HCT116 (cell line): Measurements from ENCODE around the gene GIN1. TPM values are rescaled to one million over a fixed set of nuclear protein-coding genes. Genes with fewer than 3 reads are reported as not detected.

Experiments
- ATAC-seq: fragments of 200-7000 bp; cut with Tn5 transposase; 2 replicates; pipeline ENCODE4 v1.9.1; 2020; ENCODE audit warnings: mild to moderate bottlenecking, moderate library complexity
- BruUV-seq: library from RNA; stranded (reverse); fragments of 400-500 nt; replicated peaks from 2 replicates; lab custom pipeline; 2021; lab: Mats Ljungman, UMichigan
- CTCF ChIA-PET: fragments of 300-600 bp; sonication (Branson Sonifier 250); formaldehyde crosslinking; loops from one replicate; lab custom pipeline; 2021; ENCODE audit warnings: antibody characterized with exemption; lab: Charles Lee
- POLR2A ChIA-PET: fragments of 300-600, 350-600 bp; sonication (Branson Sonifier 250); formaldehyde crosslinking; loops from one replicate; lab custom pipeline; 2021; ENCODE audit warnings: antibody characterized with exemption; lab: Charles Lee
- RAD21 ChIA-PET, 2 experiments: fragments of 300-600 bp; sonication (Branson Sonifier 250); formaldehyde crosslinking; loops; one replicate each; lab custom pipeline; 2023; ENCODE audit warnings: low total read pairs in 2 of 2; ENCODE audit not compliant: uncharacterized antibody in 2 of 2, unreplicated experiment in 2 of 2, low non-redundant PET in 1 of 2; lab: Charles Lee
- DNase-seq: peaks from one replicate; pipeline ENCODE4 v3.0.0-alpha.2; 2010; ENCODE audit warnings: low read depth, low spot score
- H2AFZ ChIP-seq: fragments of 200-600 bp; shearing (Covaris generic), sonication (generic); 2 replicates; pipeline ENCODE4 v1.6.1; 2017; ENCODE audit warnings: low read depth, mixed run types, mixed read lengths, antibody characterized with exemption, low read length; ENCODE audit not compliant: poor library complexity, severe bottlenecking
- H3K27ac ChIP-seq: 2 replicates; pipeline ENCODE4 v1.5.1; 2012; ENCODE audit warnings: low read depth, low read length
- H3K27me3 ChIP-seq: fragments of 200-600 bp; sonication (generic); 2 replicates; pipeline ENCODE4 v1.6.1; 2016; ENCODE audit warnings: mixed run types, low read length, mixed read lengths; ENCODE audit not compliant: insufficient read depth
- H3K36me3 ChIP-seq, 2 experiments: fragments of 200-500 bp in 1 of 2; fragments of 200-600 bp in 1 of 2; sonication (Bioruptor generic) in 1 of 2; sonication (generic) in 1 of 2; 2 replicates each; pipeline versions ENCODE4 v1.5.1 to v1.6.1; 2014 to 2016; ENCODE audit warnings: low read length in 2 of 2, inconsistent platforms in 1 of 2, mixed read lengths in 1 of 2, mixed run types in 1 of 2; ENCODE audit not compliant: insufficient read depth in 2 of 2, control insufficient read depth in 1 of 2
- H3K4me1 ChIP-seq, 2 experiments: fragments of 200-600 bp in 1 of 2; sonication (generic) in 1 of 2; 2 replicates each; pipeline versions ENCODE4 v1.5.1 to v1.6.1; 2012 to 2017; ENCODE audit warnings: low read length in 2 of 2, inconsistent platforms in 1 of 2, mild to moderate bottlenecking in 1 of 2, mixed read lengths in 1 of 2, mixed run types in 1 of 2, moderate library complexity in 1 of 2; ENCODE audit not compliant: insufficient read depth in 2 of 2, control insufficient read depth in 1 of 2
- H3K4me2 ChIP-seq: fragments of 200-600 bp; sonication (generic); 2 replicates; pipeline ENCODE4 v1.6.1; 2017; ENCODE audit warnings: mixed run types, low read length, mixed read lengths
- H3K4me3 ChIP-seq, 2 experiments: fragments of 200-600 bp in 1 of 2; sonication (generic) in 1 of 2; replicated peaks in 1 of 2; 2 replicates each; pipeline ENCODE4 v1.5.1; 2011 to 2016; ENCODE audit warnings: low read length in 2 of 2, control low read depth in 1 of 2, low read depth in 1 of 2, mild to moderate bottlenecking in 1 of 2, mixed read lengths in 1 of 2, mixed run types in 1 of 2
- H3K79me2 ChIP-seq: fragments of 200-600 bp; sonication (generic); 2 replicates; pipeline ENCODE4 v1.6.1; 2017; ENCODE audit warnings: mild to moderate bottlenecking, mixed run types, low read length, moderate library complexity, mixed read lengths; ENCODE audit not compliant: insufficient read depth
- H3K9ac ChIP-seq: fragments of 200-600 bp; sonication (generic); 2 replicates; pipeline ENCODE4 v1.6.1; 2016; ENCODE audit warnings: low read length, mixed read lengths
- H3K9me2 ChIP-seq: fragments of 200-600 bp; sonication (generic), shearing (Covaris generic); 2 replicates; pipeline ENCODE4 v1.6.1; 2017; ENCODE audit warnings: mixed run types, mild to moderate bottlenecking, moderate library complexity; ENCODE audit not compliant: insufficient read depth
- H3K9me3 ChIP-seq, 2 experiments: fragments of 200-500 bp in 1 of 2; fragments of 200-600 bp in 1 of 2; sonication (Bioruptor generic) in 1 of 2; sonication (generic) in 1 of 2; 2 replicates each; pipeline ENCODE4 v1.6.1; 2014 to 2017; ENCODE audit warnings: low read length in 2 of 2, mixed read lengths in 2 of 2, inconsistent platforms in 1 of 2, low read depth in 1 of 2, mild to moderate bottlenecking in 1 of 2, mixed run types in 1 of 2, moderate library complexity in 1 of 2; ENCODE audit not compliant: control insufficient read depth in 1 of 2, insufficient read depth in 1 of 2
- H4K20me1 ChIP-seq: fragments of 200-600 bp; sonication (generic), shearing (Covaris generic); 2 replicates; pipeline ENCODE4 v1.6.1; 2017; ENCODE audit warnings: mixed run types, mild to moderate bottlenecking, moderate library complexity; ENCODE audit not compliant: insufficient read depth
- ATF3 ChIP-seq: IDR thresholded peaks from 2 replicates; pipeline ENCODE4 v1.6.1; 2012
- CBX3 ChIP-seq: IDR thresholded peaks from 2 replicates; pipeline ENCODE4 v1.6.1; 2012; ENCODE audit warnings: low read depth
- EGR1 ChIP-seq: IDR thresholded peaks from 2 replicates; pipeline ENCODE4 v1.6.1; 2012; ENCODE audit warnings: low read depth
- EZH2 ChIP-seq: fragments of 200-600 bp; sonication (generic); IDR thresholded peaks from 2 replicates; pipeline ENCODE4 v1.6.1; 2017; ENCODE audit warnings: antibody characterized with exemption, mixed run types
- FOSL1 ChIP-seq: IDR thresholded peaks from 2 replicates; pipeline ENCODE4 v1.6.1; 2012; ENCODE audit warnings: low read depth
- POLR2AphosphoS5 ChIP-seq: IDR thresholded peaks from 2 replicates; pipeline ENCODE4 v1.6.1; 2011; ENCODE audit warnings: mild to moderate bottlenecking, low read depth, low read length, moderate library complexity
- RAD21 ChIP-seq: IDR thresholded peaks from 2 replicates; pipeline ENCODE4 v1.6.1; 2012; ENCODE audit warnings: low read depth, mild to moderate bottlenecking
- REST ChIP-seq: IDR thresholded peaks from 2 replicates; pipeline ENCODE4 v1.6.1; 2012; ENCODE audit warnings: low read depth
- SIN3A ChIP-seq: IDR thresholded peaks from 2 replicates; pipeline ENCODE4 v1.6.1; 2012; ENCODE audit warnings: low read depth
- SP1 ChIP-seq: IDR thresholded peaks from 2 replicates; pipeline ENCODE4 v1.6.1; 2012; ENCODE audit warnings: low read depth
- SRF ChIP-seq: IDR thresholded peaks from 2 replicates; pipeline ENCODE4 v1.6.1; 2012; ENCODE audit warnings: low read depth
- TCF7L2 ChIP-seq: IDR thresholded peaks from 2 replicates; pipeline ENCODE4 v1.7.0; 2011; ENCODE audit warnings: borderline replicate concordance, inconsistent platforms; ENCODE audit not compliant: insufficient read depth, insufficient read length; ENCODE audit errors: extremely low read depth
- YY1 ChIP-seq: IDR thresholded peaks from 2 replicates; pipeline ENCODE4 v1.6.1; 2011; ENCODE audit warnings: low read length, low read depth, moderate library complexity, mild to moderate bottlenecking; ENCODE audit not compliant: insufficient replicate concordance; ENCODE audit errors: extremely low read depth
- ZNF274 ChIP-seq: fragments of 200-500 bp; sonication (Bioruptor generic); IDR thresholded peaks from 2 replicates; pipeline ENCODE4 v1.6.1; 2014; ENCODE audit warnings: mild to moderate bottlenecking, low read depth, low read length, inconsistent platforms
- intact Hi-C: fragments of 100-400 bp; cut with micrococcal nuclease; formaldehyde crosslinking; loops from 2 replicates; pipeline ENCODE4 v1.10.0; 2022
- total RNA-seq: library from RNA; stranded (reverse); gene quantifications from one replicate; pipeline ENCODE4 v1.2.1, GENCODE V29; 2021; ENCODE audit not compliant: unreplicated experiment
- TF ChIP-seq, protein P1 (sequence below): IDR thresholded peaks from 2 replicates; pipeline ENCODE4 v1.6.1; 2012

GIN1 gene
- total RNA-seq, 1 experiment from 2014 or later: 11.0 TPM

DNA sequence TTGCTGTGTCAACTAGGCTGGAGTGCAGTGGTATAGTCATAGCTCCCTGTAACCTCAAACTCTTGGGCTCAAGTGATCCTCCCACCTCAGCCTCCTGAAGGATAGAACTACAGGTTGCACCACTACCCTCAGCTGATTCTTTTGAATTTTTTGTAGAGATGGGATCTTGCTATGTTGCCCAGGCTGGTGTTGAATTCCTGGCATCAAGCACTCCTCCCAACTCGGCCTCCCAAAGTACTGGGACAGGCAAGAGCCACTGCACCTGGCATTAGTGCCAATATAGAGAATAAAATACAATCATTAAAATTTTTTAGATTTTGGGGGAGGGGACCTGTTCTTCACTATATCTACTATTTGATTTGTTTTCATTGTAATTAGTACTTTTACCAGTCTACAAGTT is 15.5 kb upstream of the GIN1 start:
- H3K4me2 ChIP-seq: no peak overlapping the region
- CTCF ChIA-PET: no interaction called here
- BruUV-seq: no TSS peak
- no peak for DNase-seq
- H3K4me1 ChIP-seq: no peaks in the 10 kb centered on the region
- H4K20me1 ChIP-seq: no peaks in the 10 kb centered on the region
- no peak overlapping the region for H3K27ac ChIP-seq
- H3K9ac ChIP-seq: no peak overlapping the region
- POLR2A ChIA-PET: interaction anchor here (1.2 kb wide), 1 partner anchor 15 kb away, joined by 3 read pairs; the partner anchor contains the start of genes GIN1 and PPIP5K2
- no peak overlapping the region for H3K4me3 ChIP-seq
- no peak for ATAC-seq
- no peaks in the 10 kb centered on the region for H3K79me2 ChIP-seq
- no peaks in the 10 kb centered on the region for H3K9me2 ChIP-seq
- TF ChIP-seq SP1 (no peak), CBX3 (no peak), EGR1 (no peak)
- no peaks in the 10 kb centered on the region for H3K27me3 ChIP-seq
- intact Hi-C loops: loop anchor here (5.0 kb wide), 3 partner anchors 163 to 453 kb away; no protein-coding TSS in a partner anchor
- RAD21 ChIA-PET: no interaction called here
- H2AFZ ChIP-seq: no peak overlapping the region
- H3K9me3 ChIP-seq: no peaks in the 10 kb centered on the region
- peaks cover 0 to 2% of the 10 kb centered on the region in 2 experiments; a peak in 2 of 4 replicates for H3K36me3 ChIP-seq

- Histone ChIP-seq H3K9me3 (no peaks in the 10 kb centered on the region), H3K4me2 (no peak overlapping the region), H3K36me3 (no peaks in the 10 kb centered on the region), H3K27me3 (no peaks in the 10 kb centered on the region), H3K9me2 (no peaks in the 10 kb centered on the region), H3K4me3 (no peak overlapping the region), H4K20me1 (no peaks in the 10 kb centered on the region), H2AFZ (no peak overlapping the region), H3K4me1 (no peaks in the 10 kb centered on the region), H3K9ac (no peak overlapping the region), H3K79me2 (no peaks in the 10 kb centered on the region), H3K27ac (no peak overlapping the region)
- CTCF ChIA-PET: interaction anchor here (1.6 kb wide), 1 partner anchor 91 kb away, joined by 3 read pairs; no protein-coding TSS in a partner anchor
- ATAC-seq (no peak), DNase-seq (no peak)
- intact Hi-C loops: no loop called here
- no TSS peak for BruUV-seq
- POLR2A ChIA-PET: no interaction called here
- RAD21 ChIA-PET: no interaction called here
- TF ChIP-seq ZNF274 (no peak), ATF3 (no peak), RAD21 (no peak), YY1 (no peak), EZH2 (no peak), SRF (no peak), SP1 (no peak), REST (no peak), POLR2AphosphoS5 (no peak), SIN3A (no peak), FOSL1 (no peak), TCF7L2 (no peak)
- TF ChIP-seq, protein P1, sequence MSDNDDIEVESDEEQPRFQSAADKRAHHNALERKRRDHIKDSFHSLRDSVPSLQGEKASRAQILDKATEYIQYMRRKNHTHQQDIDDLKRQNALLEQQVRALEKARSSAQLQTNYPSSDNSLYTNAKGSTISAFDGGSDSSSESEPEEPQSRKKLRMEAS: no peak
Observed at GRCh38 chr5:103133231-103133630, 13.3 kb upstream of the GIN1 start.
